Fibroblast of mammary gland (primary cell): Measurements from ENCODE around the gene POLG.

Experiments
- DNase-seq: peaks from one replicate; pipeline ENCODE4 v3.0.0-alpha.2; 2010; ENCODE audit warnings: low read depth
- H3K4me3 ChIP-seq: 2 replicates; pipeline ENCODE4 v1.5.1; 2011; ENCODE audit warnings: low read depth, mild to moderate bottlenecking, low read length, moderate library complexity; ENCODE audit not compliant: control insufficient read depth
- CTCF ChIP-seq: conservative IDR thresholded peaks from 2 replicates; pipeline ENCODE4 v1.5.1; 2011; ENCODE audit warnings: low read depth, low read length, inconsistent platforms; ENCODE audit not compliant: control insufficient read depth, insufficient read depth

POLG gene

GRCh38 chr15:89305395-89305794 is 29.2 kb downstream of the POLG start:
- DNase-seq = no peak
- TF ChIP-seq CTCF = no peak
- no peak overlapping the region for H3K4me3 ChIP-seq

- DNase-seq = no peak
- no peak overlapping the region for H3K4me3 ChIP-seq
- TF ChIP-seq CTCF = no peak
Measured at GRCh38 chr15:89303986-89304385, 30.6 kb downstream of the POLG start.

GRCh38 chr15:89301304-89302089 is 33.1 kb downstream of the POLG start:
- DNase-seq = no peak
- no peak overlapping the region for H3K4me3 ChIP-seq
- no peak for TF ChIP-seq CTCF

GRCh38 chr15:89299896-89300295 is 34.7 kb downstream of the POLG start:
- peak; percentile 58 for DNase-seq
- no peak overlapping the region for H3K4me3 ChIP-seq

GRCh38 chr15:89293012-89293411 is 41.6 kb downstream of the POLG start:
- no peak for TF ChIP-seq CTCF
- no peak overlapping the region for H3K4me3 ChIP-seq
- no peak for DNase-seq

More at GRCh38 chr15:89299896-89300295, 34.7 kb downstream of the POLG start:
- peak; percentile 40 for TF ChIP-seq CTCF

GRCh38 chr15:89291934-89292438 is 42.6 kb downstream of the POLG start:
- no peak for TF ChIP-seq CTCF
- no peak overlapping the region for H3K4me3 ChIP-seq
- DNase-seq = no peak

GRCh38 chr15:89283201-89283600 is 51.4 kb downstream of the POLG start:
- TF ChIP-seq CTCF = no peak
- no peak overlapping the region for H3K4me3 ChIP-seq
- DNase-seq = no peak
